ENCODE measurements around the gene CREBRF.

CREBRF gene

GRCh38 chr5:173093606-173094005 is 37.5 kb downstream of the CREBRF start:
- Histone ChIP-seq H3K27ac (ENCODE audit: insufficient read depth in 1 of 2, low read depth in 1 of 2, low read length in 2 of 2, poor library complexity in 1 of 2, severe bottlenecking in 2 of 2) (no peak overlapping the region), H3K9me3 (ENCODE audit: control extremely low read depth in 1 of 5, control insufficient read depth in 4 of 5, insufficient read depth in 2 of 5, low read depth in 1 of 5, low read length in 4 of 5) (no peaks in the 10 kb centered on the region)
- CTCF ChIA-PET, result no interaction called here

GRCh38 chr5:173094012-173094661 is 38.0 kb downstream of the CREBRF start:
- H3K27me3 ChIP-seq (replicated peaks in 2 of 5; ENCODE audit: control insufficient read depth in 4 of 5, insufficient read depth in 5 of 5, low read length in 4 of 5), result no peaks in the 10 kb centered on the region
- ChIA-PET CTCF (no interaction called here), POLR2A (no interaction called here)
- H3K27ac ChIP-seq (ENCODE audit: insufficient read depth in 1 of 2, low read depth in 1 of 2, low read length in 2 of 2, poor library complexity in 1 of 2, severe bottlenecking in 2 of 2), result no peak overlapping the region
- WGBS (ENCODE audit: insufficient coverage), result 83% methylated on average over 2 of the region's 4 CpGs
- peaks cover 7 to 29% (median 12%) of the 10 kb centered on the region in 4 experiments for H3K36me3 ChIP-seq (ENCODE audit: control insufficient read depth in 4 of 4, insufficient read depth in 4 of 4, low read length in 3 of 4)
- no peak overlapping the region for H3K4me3 ChIP-seq (ENCODE audit: control insufficient read depth in 1 of 7, extremely low read depth in 1 of 7, insufficient read depth in 4 of 7, low read depth in 2 of 7, low read length in 6 of 7)
- DNase-seq, result no peak
- H3K4me1 ChIP-seq (ENCODE audit: control extremely low read depth in 1 of 4, control insufficient read depth in 4 of 4, insufficient read depth in 4 of 4, low read length in 3 of 4), result no peaks in the 10 kb centered on the region
- no peaks in the 10 kb centered on the region for H3K9me3 ChIP-seq (ENCODE audit: control extremely low read depth in 1 of 5, control insufficient read depth in 4 of 5, insufficient read depth in 2 of 5, low read depth in 1 of 5, low read length in 4 of 5)

More at GRCh38 chr5:173093606-173094005, 37.5 kb downstream of the CREBRF start:
- H3K4me3 ChIP-seq (ENCODE audit: control insufficient read depth in 1 of 7, extremely low read depth in 1 of 7, insufficient read depth in 4 of 7, low read depth in 2 of 7, low read length in 6 of 7), result no peak overlapping the region
- peaks cover 7 to 29% (median 13%) of the 10 kb centered on the region in 4 experiments for H3K36me3 ChIP-seq (ENCODE audit: control insufficient read depth in 4 of 4, insufficient read depth in 4 of 4, low read length in 3 of 4)
- H3K27me3 ChIP-seq (replicated peaks in 2 of 5; ENCODE audit: control insufficient read depth in 4 of 5, insufficient read depth in 5 of 5, low read length in 4 of 5), result no peaks in the 10 kb centered on the region
- no peak for DNase-seq
- WGBS (ENCODE audit: insufficient coverage), result 100% methylated on average over 1 of the region's 4 CpGs
- POLR2A ChIA-PET, result no interaction called here
- no peaks in the 10 kb centered on the region for H3K4me1 ChIP-seq (ENCODE audit: control extremely low read depth in 1 of 4, control insufficient read depth in 4 of 4, insufficient read depth in 4 of 4, low read length in 3 of 4)

- peaks cover 0 to 12% (median 6%) of the 10 kb centered on the region in 4 experiments for H3K36me3 ChIP-seq (ENCODE audit: control insufficient read depth in 4 of 4, insufficient read depth in 4 of 4, low read length in 3 of 4)
- H3K4me1 ChIP-seq (ENCODE audit: control extremely low read depth in 1 of 4, control insufficient read depth in 4 of 4, insufficient read depth in 4 of 4, low read length in 3 of 4), result no peaks in the 10 kb centered on the region
- H3K4me3 ChIP-seq (ENCODE audit: control insufficient read depth in 1 of 7, extremely low read depth in 1 of 7, insufficient read depth in 4 of 7, low read depth in 2 of 7, low read length in 6 of 7), result no peak overlapping the region
- ChIA-PET POLR2A (no interaction called here), CTCF (no interaction called here)
- H3K27me3 ChIP-seq (replicated peaks in 2 of 5; ENCODE audit: control insufficient read depth in 4 of 5, insufficient read depth in 5 of 5, low read length in 4 of 5), result no peaks in the 10 kb centered on the region
- no peak for DNase-seq
- H3K9me3 ChIP-seq (ENCODE audit: control extremely low read depth in 1 of 5, control insufficient read depth in 4 of 5, insufficient read depth in 2 of 5, low read depth in 1 of 5, low read length in 4 of 5), result peaks cover 0 to 7% (median 0%) of the 10 kb centered on the region in 5 experiments
- no peak overlapping the region for H3K27ac ChIP-seq (ENCODE audit: insufficient read depth in 1 of 2, low read depth in 1 of 2, low read length in 2 of 2, poor library complexity in 1 of 2, severe bottlenecking in 2 of 2)
These were observed 42.6 kb downstream of the CREBRF start for GRCh38 chr5:173098787-173099186.

GRCh38 chr5:173099461-173099860 is 43.3 kb downstream of the CREBRF start:
- Histone ChIP-seq H3K4me1 (ENCODE audit: control extremely low read depth in 1 of 4, control insufficient read depth in 4 of 4, insufficient read depth in 4 of 4, low read length in 3 of 4) (no peaks in the 10 kb centered on the region), H3K4me3 (ENCODE audit: control insufficient read depth in 1 of 7, extremely low read depth in 1 of 7, insufficient read depth in 4 of 7, low read depth in 2 of 7, low read length in 6 of 7) (no peak overlapping the region), H3K36me3 (ENCODE audit: control insufficient read depth in 4 of 4, insufficient read depth in 4 of 4, low read length in 3 of 4) (peaks cover 0 to 10% (median 6%) of the 10 kb centered on the region in 4 experiments), H3K27ac (ENCODE audit: insufficient read depth in 1 of 2, low read depth in 1 of 2, low read length in 2 of 2, poor library complexity in 1 of 2, severe bottlenecking in 2 of 2) (no peak overlapping the region), H3K27me3 (replicated peaks in 2 of 5; ENCODE audit: control insufficient read depth in 4 of 5, insufficient read depth in 5 of 5, low read length in 4 of 5) (no peaks in the 10 kb centered on the region), H3K9me3 (ENCODE audit: control extremely low read depth in 1 of 5, control insufficient read depth in 4 of 5, insufficient read depth in 2 of 5, low read depth in 1 of 5, low read length in 4 of 5) (peaks cover 0 to 7% (median 0%) of the 10 kb centered on the region in 5 experiments)
- ChIA-PET CTCF (no interaction called here), POLR2A (no interaction called here)
- no peak for DNase-seq
- no CpG with 5 or more reads among the region's 1 CpG for WGBS (ENCODE audit: insufficient coverage)

GRCh38 chr5:173101245-173101644 is 45.1 kb downstream of the CREBRF start:
- Histone ChIP-seq H3K4me1 (ENCODE audit: control extremely low read depth in 1 of 4, control insufficient read depth in 4 of 4, insufficient read depth in 4 of 4, low read length in 3 of 4) (no peaks in the 10 kb centered on the region), H3K4me3 (ENCODE audit: control insufficient read depth in 1 of 7, extremely low read depth in 1 of 7, insufficient read depth in 4 of 7, low read depth in 2 of 7, low read length in 6 of 7) (no peak overlapping the region), H3K27ac (ENCODE audit: insufficient read depth in 1 of 2, low read depth in 1 of 2, low read length in 2 of 2, poor library complexity in 1 of 2, severe bottlenecking in 2 of 2) (no peak overlapping the region), H3K36me3 (ENCODE audit: control insufficient read depth in 4 of 4, insufficient read depth in 4 of 4, low read length in 3 of 4) (peaks cover 0 to 10% (median 6%) of the 10 kb centered on the region in 4 experiments), H3K9me3 (ENCODE audit: control extremely low read depth in 1 of 5, control insufficient read depth in 4 of 5, insufficient read depth in 2 of 5, low read depth in 1 of 5, low read length in 4 of 5) (peaks cover 0 to 7% (median 0%) of the 10 kb centered on the region in 5 experiments), H3K27me3 (replicated peaks in 2 of 5; ENCODE audit: control insufficient read depth in 4 of 5, insufficient read depth in 5 of 5, low read length in 4 of 5) (no peaks in the 10 kb centered on the region)
- WGBS (ENCODE audit: insufficient coverage), result 100% methylated on average over 1 of the region's 2 CpGs
- POLR2A ChIA-PET, result no interaction called here
- no peak for DNase-seq
- CTCF ChIA-PET, result interaction anchor here (0.8 to 1.0 kb wide), 2 partner anchors 10 to 19 kb away, joined by 3 read pairs; no protein-coding TSS in a partner anchor

- Histone ChIP-seq H3K9me3 (ENCODE audit: control extremely low read depth in 1 of 5, control insufficient read depth in 4 of 5, insufficient read depth in 2 of 5, low read depth in 1 of 5, low read length in 4 of 5) (peaks cover 0 to 7% (median 0%) of the 10 kb centered on the region in 5 experiments), H3K27me3 (replicated peaks in 2 of 5; ENCODE audit: control insufficient read depth in 4 of 5, insufficient read depth in 5 of 5, low read length in 4 of 5) (no peaks in the 10 kb centered on the region), H3K4me3 (ENCODE audit: control insufficient read depth in 1 of 7, extremely low read depth in 1 of 7, insufficient read depth in 4 of 7, low read depth in 2 of 7, low read length in 6 of 7) (no peak overlapping the region), H3K4me1 (ENCODE audit: control extremely low read depth in 1 of 4, control insufficient read depth in 4 of 4, insufficient read depth in 4 of 4, low read length in 3 of 4) (peaks cover 0 to 2% (median 0%) of the 10 kb centered on the region in 4 experiments), H3K36me3 (ENCODE audit: control insufficient read depth in 4 of 4, insufficient read depth in 4 of 4, low read length in 3 of 4) (peaks cover 0 to 10% (median 6%) of the 10 kb centered on the region in 4 experiments), H3K27ac (ENCODE audit: insufficient read depth in 1 of 2, low read depth in 1 of 2, low read length in 2 of 2, poor library complexity in 1 of 2, severe bottlenecking in 2 of 2) (no peak overlapping the region)
- ChIA-PET POLR2A (no interaction called here), CTCF (interaction anchor here (1.5 kb wide), 1 partner anchor 125 kb away, joined by 3 read pairs; no protein-coding TSS in a partner anchor)
- no peak for DNase-seq
- 100% methylated on average over 1 of the region's 1 CpG for WGBS (ENCODE audit: insufficient coverage)
These were observed 47.3 kb downstream of the CREBRF start for GRCh38 chr5:173103411-173103810.

- CTCF ChIA-PET, result interaction anchor here (0.8 to 3.0 kb wide), 3 partner anchors 40 to 130 kb away, joined by 3 to 7 read pairs (median 3); no protein-coding TSS in a partner anchor
- POLR2A ChIA-PET, result interaction anchor here (0.6 kb wide), 2 partner anchors 109 to 150 kb away, joined by 3 to 6 read pairs; no protein-coding TSS in a partner anchor
- no peaks in the 10 kb centered on the region for H3K27me3 ChIP-seq (replicated peaks in 2 of 5; ENCODE audit: control insufficient read depth in 4 of 5, insufficient read depth in 5 of 5, low read length in 4 of 5)
- no peaks in the 10 kb centered on the region for H3K9me3 ChIP-seq (ENCODE audit: control extremely low read depth in 1 of 5, control insufficient read depth in 4 of 5, insufficient read depth in 2 of 5, low read depth in 1 of 5, low read length in 4 of 5)
- 0% methylated on average over 2 of the region's 3 CpGs for WGBS (ENCODE audit: insufficient coverage)
- peaks cover 0 to 10% (median 3%) of the 10 kb centered on the region in 4 experiments for H3K4me1 ChIP-seq (ENCODE audit: control extremely low read depth in 1 of 4, control insufficient read depth in 4 of 4, insufficient read depth in 4 of 4, low read length in 3 of 4)
- DNase-seq, result peak; percentile 2 to 49 (median 37)
- peak overlapping the region in 1 of 2 experiments; percentile 43 for H3K27ac ChIP-seq (ENCODE audit: insufficient read depth in 1 of 2, low read depth in 1 of 2, low read length in 2 of 2, poor library complexity in 1 of 2, severe bottlenecking in 2 of 2)
- no peak overlapping the region for H3K4me3 ChIP-seq (ENCODE audit: control insufficient read depth in 1 of 7, extremely low read depth in 1 of 7, insufficient read depth in 4 of 7, low read depth in 2 of 7, low read length in 6 of 7)
- peaks cover 14 to 42% (median 18%) of the 10 kb centered on the region in 4 experiments for H3K36me3 ChIP-seq (ENCODE audit: control insufficient read depth in 4 of 4, insufficient read depth in 4 of 4, low read length in 3 of 4)
These were observed 52.8 kb downstream of the CREBRF start for GRCh38 chr5:173108914-173109313.
